ENCODE measurements around the gene C2orf76.

DNA sequence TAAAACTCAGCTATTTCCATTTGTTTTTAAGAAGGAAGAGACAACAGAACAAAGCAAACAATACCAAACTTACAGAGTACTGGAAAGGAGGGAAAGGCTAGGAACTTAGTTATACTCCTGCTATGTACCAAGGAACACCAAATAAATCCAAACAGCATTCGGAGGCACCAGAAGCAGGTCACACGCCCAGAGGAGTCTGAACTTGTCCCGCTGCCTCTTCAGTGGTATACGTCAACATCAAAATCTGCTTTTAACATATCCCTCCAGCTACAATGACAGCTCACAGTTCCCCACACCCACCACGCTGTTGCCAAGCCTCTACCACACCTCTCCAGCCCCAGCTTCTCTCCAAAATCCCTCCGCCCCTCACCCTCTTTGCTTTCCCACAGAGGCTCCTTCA, 17.3 kb downstream of the C2orf76 start:
- TF ChIP-seq, protein P1, sequence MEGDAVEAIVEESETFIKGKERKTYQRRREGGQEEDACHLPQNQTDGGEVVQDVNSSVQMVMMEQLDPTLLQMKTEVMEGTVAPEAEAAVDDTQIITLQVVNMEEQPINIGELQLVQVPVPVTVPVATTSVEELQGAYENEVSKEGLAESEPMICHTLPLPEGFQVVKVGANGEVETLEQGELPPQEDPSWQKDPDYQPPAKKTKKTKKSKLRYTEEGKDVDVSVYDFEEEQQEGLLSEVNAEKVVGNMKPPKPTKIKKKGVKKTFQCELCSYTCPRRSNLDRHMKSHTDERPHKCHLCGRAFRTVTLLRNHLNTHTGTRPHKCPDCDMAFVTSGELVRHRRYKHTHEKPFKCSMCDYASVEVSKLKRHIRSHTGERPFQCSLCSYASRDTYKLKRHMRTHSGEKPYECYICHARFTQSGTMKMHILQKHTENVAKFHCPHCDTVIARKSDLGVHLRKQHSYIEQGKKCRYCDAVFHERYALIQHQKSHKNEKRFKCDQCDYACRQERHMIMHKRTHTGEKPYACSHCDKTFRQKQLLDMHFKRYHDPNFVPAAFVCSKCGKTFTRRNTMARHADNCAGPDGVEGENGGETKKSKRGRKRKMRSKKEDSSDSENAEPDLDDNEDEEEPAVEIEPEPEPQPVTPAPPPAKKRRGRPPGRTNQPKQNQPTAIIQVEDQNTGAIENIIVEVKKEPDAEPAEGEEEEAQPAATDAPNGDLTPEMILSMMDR (IDR thresholded peaks at IDR 0.05) = no peak
- TF ChIP-seq POLR2A (IDR thresholded peaks at IDR 0.05) = no peak

Measured in uterus (tissue), 2 donors.